ENCODE data around the gene CNTNAP2.

CNTNAP2 gene

GRCh38 chr7:147809786-147810185 is 1693.2 kb downstream of the CNTNAP2 start:
- no peak overlapping the region for H3K4me3 ChIP-seq (ENCODE audit: low read length in 2 of 2)
- no peak overlapping the region for H3K9ac ChIP-seq (ENCODE audit: low read depth in 1 of 2, low read length in 2 of 2)
- no peaks in the 10 kb centered on the region for H3K4me1 ChIP-seq (ENCODE audit: control insufficient read depth in 2 of 2, insufficient read depth in 2 of 2, low read length in 2 of 2)
- H3K36me3 ChIP-seq (ENCODE audit: control insufficient read depth in 2 of 2, insufficient read depth in 2 of 2, low read length in 2 of 2) = no peaks in the 10 kb centered on the region
- H3K27me3 ChIP-seq (ENCODE audit: control insufficient read depth in 2 of 2, insufficient read depth in 2 of 2, low read length in 2 of 2) = no peaks in the 10 kb centered on the region
- H3K9me3 ChIP-seq (ENCODE audit: control insufficient read depth in 2 of 2, low read length in 2 of 2) = no peaks in the 10 kb centered on the region
- H3K27ac ChIP-seq (ENCODE audit: low read depth in 2 of 2, low read length in 2 of 2) = no peak overlapping the region

GRCh38 chr7:147810269-147810668 is 1693.7 kb downstream of the CNTNAP2 start:
- Histone ChIP-seq H3K36me3 (ENCODE audit: control insufficient read depth in 2 of 2, insufficient read depth in 2 of 2, low read length in 2 of 2) (no peaks in the 10 kb centered on the region), H3K9ac (ENCODE audit: low read depth in 1 of 2, low read length in 2 of 2) (no peak overlapping the region), H3K27ac (ENCODE audit: low read depth in 2 of 2, low read length in 2 of 2) (no peak overlapping the region), H3K4me3 (ENCODE audit: low read length in 2 of 2) (no peak overlapping the region), H3K9me3 (ENCODE audit: control insufficient read depth in 2 of 2, low read length in 2 of 2) (no peaks in the 10 kb centered on the region), H3K4me1 (ENCODE audit: control insufficient read depth in 2 of 2, insufficient read depth in 2 of 2, low read length in 2 of 2) (no peaks in the 10 kb centered on the region), H3K27me3 (ENCODE audit: control insufficient read depth in 2 of 2, insufficient read depth in 2 of 2, low read length in 2 of 2) (no peaks in the 10 kb centered on the region)

- H3K36me3 ChIP-seq (ENCODE audit: control insufficient read depth in 2 of 2, insufficient read depth in 2 of 2, low read length in 2 of 2) = no peaks in the 10 kb centered on the region
- no peak overlapping the region for H3K27ac ChIP-seq (ENCODE audit: low read depth in 2 of 2, low read length in 2 of 2)
- H3K9ac ChIP-seq (ENCODE audit: low read depth in 1 of 2, low read length in 2 of 2) = no peak overlapping the region
Measured at GRCh38 chr7:147811923-147812322, 1695.3 kb downstream of the CNTNAP2 start.

GRCh38 chr7:147813316-147813715 is 1696.7 kb downstream of the CNTNAP2 start:
- H3K9me3 ChIP-seq (ENCODE audit: control insufficient read depth in 2 of 2, low read length in 2 of 2) = no peaks in the 10 kb centered on the region
- no peaks in the 10 kb centered on the region for H3K4me1 ChIP-seq (ENCODE audit: control insufficient read depth in 2 of 2, insufficient read depth in 2 of 2, low read length in 2 of 2)
- H3K4me3 ChIP-seq (ENCODE audit: low read length in 2 of 2) = no peak overlapping the region
- H3K27ac ChIP-seq (ENCODE audit: low read depth in 2 of 2, low read length in 2 of 2) = no peak overlapping the region
- no peaks in the 10 kb centered on the region for H3K27me3 ChIP-seq (ENCODE audit: control insufficient read depth in 2 of 2, insufficient read depth in 2 of 2, low read length in 2 of 2)
- no peak overlapping the region for H3K9ac ChIP-seq (ENCODE audit: low read depth in 1 of 2, low read length in 2 of 2)
- H3K36me3 ChIP-seq (ENCODE audit: control insufficient read depth in 2 of 2, insufficient read depth in 2 of 2, low read length in 2 of 2) = no peaks in the 10 kb centered on the region

More at GRCh38 chr7:147811923-147812322, 1695.3 kb downstream of the CNTNAP2 start:
- no peak overlapping the region for H3K4me3 ChIP-seq (ENCODE audit: low read length in 2 of 2)
- H3K27me3 ChIP-seq (ENCODE audit: control insufficient read depth in 2 of 2, insufficient read depth in 2 of 2, low read length in 2 of 2) = no peaks in the 10 kb centered on the region
- no peaks in the 10 kb centered on the region for H3K9me3 ChIP-seq (ENCODE audit: control insufficient read depth in 2 of 2, low read length in 2 of 2)
- no peaks in the 10 kb centered on the region for H3K4me1 ChIP-seq (ENCODE audit: control insufficient read depth in 2 of 2, insufficient read depth in 2 of 2, low read length in 2 of 2)

GRCh38 chr7:147818317-147818716 is 1701.7 kb downstream of the CNTNAP2 start:
- Histone ChIP-seq H3K36me3 (ENCODE audit: control insufficient read depth in 2 of 2, insufficient read depth in 2 of 2, low read length in 2 of 2) (no peaks in the 10 kb centered on the region), H3K4me3 (ENCODE audit: low read length in 2 of 2) (no peak overlapping the region), H3K27me3 (ENCODE audit: control insufficient read depth in 2 of 2, insufficient read depth in 2 of 2, low read length in 2 of 2) (no peaks in the 10 kb centered on the region), H3K9me3 (ENCODE audit: control insufficient read depth in 2 of 2, low read length in 2 of 2) (no peaks in the 10 kb centered on the region), H3K9ac (ENCODE audit: low read depth in 1 of 2, low read length in 2 of 2) (no peak overlapping the region), H3K4me1 (ENCODE audit: control insufficient read depth in 2 of 2, insufficient read depth in 2 of 2, low read length in 2 of 2) (no peaks in the 10 kb centered on the region), H3K27ac (ENCODE audit: low read depth in 2 of 2, low read length in 2 of 2) (no peak overlapping the region)

- Histone ChIP-seq H3K27ac (ENCODE audit: low read depth in 2 of 2, low read length in 2 of 2) (no peak overlapping the region), H3K9ac (ENCODE audit: low read depth in 1 of 2, low read length in 2 of 2) (no peak overlapping the region), H3K27me3 (ENCODE audit: control insufficient read depth in 2 of 2, insufficient read depth in 2 of 2, low read length in 2 of 2) (no peaks in the 10 kb centered on the region), H3K4me1 (ENCODE audit: control insufficient read depth in 2 of 2, insufficient read depth in 2 of 2, low read length in 2 of 2) (no peaks in the 10 kb centered on the region), H3K36me3 (ENCODE audit: control insufficient read depth in 2 of 2, insufficient read depth in 2 of 2, low read length in 2 of 2) (no peaks in the 10 kb centered on the region), H3K9me3 (ENCODE audit: control insufficient read depth in 2 of 2, low read length in 2 of 2) (no peaks in the 10 kb centered on the region), H3K4me3 (ENCODE audit: low read length in 2 of 2) (no peak overlapping the region)
Measured at GRCh38 chr7:147824671-147825070, 1708.1 kb downstream of the CNTNAP2 start.

GRCh38 chr7:147829016-147829415 is 1712.4 kb downstream of the CNTNAP2 start:
- Histone ChIP-seq H3K4me1 (ENCODE audit: control insufficient read depth in 2 of 2, insufficient read depth in 2 of 2, low read length in 2 of 2) (no peaks in the 10 kb centered on the region), H3K9ac (ENCODE audit: low read depth in 1 of 2, low read length in 2 of 2) (no peak overlapping the region), H3K36me3 (ENCODE audit: control insufficient read depth in 2 of 2, insufficient read depth in 2 of 2, low read length in 2 of 2) (no peaks in the 10 kb centered on the region), H3K27ac (ENCODE audit: low read depth in 2 of 2, low read length in 2 of 2) (no peak overlapping the region), H3K9me3 (ENCODE audit: control insufficient read depth in 2 of 2, low read length in 2 of 2) (no peaks in the 10 kb centered on the region), H3K4me3 (ENCODE audit: low read length in 2 of 2) (no peak overlapping the region), H3K27me3 (ENCODE audit: control insufficient read depth in 2 of 2, insufficient read depth in 2 of 2, low read length in 2 of 2) (no peaks in the 10 kb centered on the region)

- Histone ChIP-seq H3K27me3 (ENCODE audit: control insufficient read depth in 2 of 2, insufficient read depth in 2 of 2, low read length in 2 of 2) (no peaks in the 10 kb centered on the region), H3K9me3 (ENCODE audit: control insufficient read depth in 2 of 2, low read length in 2 of 2) (peaks cover 0 to 3% of the 10 kb centered on the region in 2 donors), H3K4me3 (ENCODE audit: low read length in 2 of 2) (no peak overlapping the region)
Measured at GRCh38 chr7:147833557-147833956, 1717.0 kb downstream of the CNTNAP2 start.

GRCh38 chr7:147833970-147834369 is 1717.4 kb downstream of the CNTNAP2 start:
- H3K9ac ChIP-seq (ENCODE audit: low read depth in 1 of 2, low read length in 2 of 2) = no peak overlapping the region
- H3K4me3 ChIP-seq (ENCODE audit: low read length in 2 of 2) = no peak overlapping the region
- no peaks in the 10 kb centered on the region for H3K27me3 ChIP-seq (ENCODE audit: control insufficient read depth in 2 of 2, insufficient read depth in 2 of 2, low read length in 2 of 2)
- H3K4me1 ChIP-seq (ENCODE audit: control insufficient read depth in 2 of 2, insufficient read depth in 2 of 2, low read length in 2 of 2) = no peaks in the 10 kb centered on the region
- peaks cover 0 to 3% of the 10 kb centered on the region in 2 donors for H3K9me3 ChIP-seq (ENCODE audit: control insufficient read depth in 2 of 2, low read length in 2 of 2)
- H3K27ac ChIP-seq (ENCODE audit: low read depth in 2 of 2, low read length in 2 of 2) = no peak overlapping the region
- H3K36me3 ChIP-seq (ENCODE audit: control insufficient read depth in 2 of 2, insufficient read depth in 2 of 2, low read length in 2 of 2) = no peaks in the 10 kb centered on the region

More at GRCh38 chr7:147833557-147833956, 1717.0 kb downstream of the CNTNAP2 start:
- H3K9ac ChIP-seq (ENCODE audit: low read depth in 1 of 2, low read length in 2 of 2) = no peak overlapping the region
- no peaks in the 10 kb centered on the region for H3K4me1 ChIP-seq (ENCODE audit: control insufficient read depth in 2 of 2, insufficient read depth in 2 of 2, low read length in 2 of 2)
- no peaks in the 10 kb centered on the region for H3K36me3 ChIP-seq (ENCODE audit: control insufficient read depth in 2 of 2, insufficient read depth in 2 of 2, low read length in 2 of 2)
- no peak overlapping the region for H3K27ac ChIP-seq (ENCODE audit: low read depth in 2 of 2, low read length in 2 of 2)

- Histone ChIP-seq H3K9me3 (ENCODE audit: control insufficient read depth in 2 of 2, low read length in 2 of 2) (no peaks in the 10 kb centered on the region), H3K4me3 (ENCODE audit: low read length in 2 of 2) (no peak overlapping the region), H3K9ac (ENCODE audit: low read depth in 1 of 2, low read length in 2 of 2) (no peak overlapping the region), H3K36me3 (ENCODE audit: control insufficient read depth in 2 of 2, insufficient read depth in 2 of 2, low read length in 2 of 2) (no peaks in the 10 kb centered on the region), H3K4me1 (ENCODE audit: control insufficient read depth in 2 of 2, insufficient read depth in 2 of 2, low read length in 2 of 2) (no peaks in the 10 kb centered on the region), H3K27me3 (ENCODE audit: control insufficient read depth in 2 of 2, insufficient read depth in 2 of 2, low read length in 2 of 2) (no peaks in the 10 kb centered on the region), H3K27ac (ENCODE audit: low read depth in 2 of 2, low read length in 2 of 2) (no peak overlapping the region)
Measured at GRCh38 chr7:147852833-147853232, 1736.2 kb downstream of the CNTNAP2 start.
